IPS-11a (cell line): Measurements from ENCODE around the gene GBF1.
"Not testable (repeated sequence)": the region's sequence is repeated elsewhere in the genome, so short reads cannot be mapped to it uniquely, and the experiment has no call there.

Experiments
- H3K4me3 ChIP-seq: one replicate; pipeline ENCODE4 v1.5.1; 2013; ENCODE audit warnings: low read depth, low read length, control low read depth

GBF1 gene

DNA sequence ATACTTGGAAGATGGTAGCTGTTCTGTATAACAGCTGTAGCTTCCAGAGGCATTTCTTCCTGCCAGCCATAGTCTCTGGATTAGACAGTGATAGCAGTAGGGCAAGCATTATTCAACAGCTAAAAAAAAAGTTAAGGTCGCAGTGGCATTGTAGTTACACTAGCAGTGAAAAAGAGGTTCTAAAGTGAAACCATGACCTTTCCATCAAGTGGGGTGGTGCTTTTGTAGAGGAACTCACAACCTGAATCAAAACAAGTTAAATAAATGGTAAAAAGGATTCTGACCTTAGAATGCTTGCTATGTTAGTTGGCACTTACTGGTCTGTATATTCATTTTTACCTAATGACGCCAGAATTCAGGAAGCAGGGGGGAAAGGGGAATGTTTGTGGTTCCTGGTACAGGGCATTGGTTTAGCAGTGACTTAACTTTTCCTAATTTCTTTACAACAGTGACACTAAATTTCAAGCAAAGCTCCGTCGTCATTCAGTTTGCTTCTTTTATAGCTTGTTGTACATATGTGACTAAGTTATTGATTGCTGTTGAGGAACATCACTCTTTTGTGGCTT, 55.0 kb downstream of the GBF1 start:
- H3K4me3 ChIP-seq = no peak overlapping the region

- not testable (repeated sequence) for H3K4me3 ChIP-seq
These were observed 55.6 kb downstream of the GBF1 start for GRCh38 chr10:102300912-102301311.

DNA sequence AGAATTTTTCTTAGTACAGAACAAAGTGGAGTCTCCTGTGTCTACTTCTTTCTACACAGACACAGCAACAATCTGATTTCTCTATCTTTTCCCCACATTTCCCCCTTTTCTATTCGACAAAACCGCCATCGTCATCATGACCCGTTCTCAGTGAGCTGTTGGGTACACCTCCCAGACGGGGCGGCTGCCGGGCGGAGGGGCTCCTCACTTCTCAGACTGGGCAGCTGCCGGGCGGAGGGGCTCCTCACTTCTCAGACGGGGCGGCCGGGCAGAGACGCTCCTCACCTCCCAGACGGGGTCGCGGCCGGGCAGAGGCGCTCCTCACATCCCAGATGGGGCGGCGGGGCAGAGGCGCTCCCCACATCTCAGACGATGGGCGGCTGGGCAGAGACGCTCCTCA, 56.0 kb downstream of the GBF1 start:
- H3K4me3 ChIP-seq = not testable (repeated sequence)

GRCh38 chr10:102302611-102303010, 57.3 kb downstream of the GBF1 start:
- H3K4me3 ChIP-seq = no peak overlapping the region

DNA sequence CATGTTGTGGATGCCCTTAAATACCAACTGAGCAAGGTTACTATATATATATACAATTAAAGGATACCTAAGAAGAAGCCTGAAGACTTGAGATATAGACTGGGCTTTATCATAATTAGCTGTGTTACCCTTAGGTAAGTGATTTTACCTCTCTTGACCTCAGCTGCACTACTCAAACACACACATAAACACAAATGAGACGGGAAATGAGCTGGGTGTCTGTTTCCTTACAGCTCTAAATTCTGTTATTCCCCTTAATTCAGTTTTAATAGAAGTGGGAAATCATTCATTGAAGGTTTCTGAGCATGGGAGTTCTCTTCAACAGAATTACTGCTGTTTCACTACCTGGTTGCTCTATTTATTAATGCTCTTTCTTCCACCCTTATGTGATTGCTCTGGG, 60.7 kb downstream of the GBF1 start:
- H3K4me3 ChIP-seq = no peak overlapping the region

DNA sequence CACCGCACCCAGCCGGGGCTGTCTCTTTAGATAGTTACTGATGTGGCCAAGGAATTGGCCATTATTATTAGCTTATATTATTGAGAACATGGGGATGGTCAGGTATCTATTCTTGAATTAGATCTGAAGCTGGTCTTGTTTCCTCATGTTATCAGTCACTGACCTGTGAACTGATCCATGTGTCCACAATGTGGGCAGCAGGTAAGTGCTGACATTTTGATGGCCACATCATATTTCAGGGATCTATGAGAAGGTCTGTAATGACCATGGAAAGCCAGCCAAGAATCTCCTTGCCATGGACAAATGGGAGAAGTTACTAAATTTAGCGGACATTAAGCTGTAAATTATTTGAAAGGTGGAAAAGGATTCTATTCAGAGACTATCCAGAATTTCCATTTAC, 61.4 kb downstream of the GBF1 start:
- no peak overlapping the region for H3K4me3 ChIP-seq

GRCh38 chr10:102308318-102308717, 63.0 kb downstream of the GBF1 start:
- H3K4me3 ChIP-seq = not testable (repeated sequence)

GRCh38 chr10:102309236-102309635, 63.9 kb downstream of the GBF1 start:
- H3K4me3 ChIP-seq = no peak overlapping the region

- no peak overlapping the region for H3K4me3 ChIP-seq
These were observed 64.6 kb downstream of the GBF1 start for GRCh38 chr10:102309916-102310315.

GRCh38 chr10:102310361-102311024, 65.2 kb downstream of the GBF1 start:
- no peak overlapping the region for H3K4me3 ChIP-seq

DNA sequence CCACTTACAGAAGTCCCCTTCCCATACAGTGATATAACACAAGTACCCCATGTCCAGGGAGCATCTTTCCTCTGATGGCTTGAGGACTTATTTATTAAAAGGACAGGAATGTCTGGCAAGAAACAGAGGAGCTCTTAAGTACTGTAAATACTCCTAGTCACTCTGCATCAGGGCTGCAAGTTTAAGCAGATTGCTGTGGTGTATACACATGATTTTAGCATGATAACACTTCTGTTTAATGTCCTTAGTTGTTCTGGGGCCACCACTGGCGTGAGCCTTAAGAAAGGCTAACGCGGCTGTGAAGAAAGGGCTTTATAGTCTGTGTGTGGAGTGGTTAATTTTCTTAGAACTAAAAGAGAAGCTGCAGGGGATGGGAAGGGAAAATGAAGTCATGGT, 65.7 kb downstream of the GBF1 start:
- H3K4me3 ChIP-seq = no peak overlapping the region

DNA sequence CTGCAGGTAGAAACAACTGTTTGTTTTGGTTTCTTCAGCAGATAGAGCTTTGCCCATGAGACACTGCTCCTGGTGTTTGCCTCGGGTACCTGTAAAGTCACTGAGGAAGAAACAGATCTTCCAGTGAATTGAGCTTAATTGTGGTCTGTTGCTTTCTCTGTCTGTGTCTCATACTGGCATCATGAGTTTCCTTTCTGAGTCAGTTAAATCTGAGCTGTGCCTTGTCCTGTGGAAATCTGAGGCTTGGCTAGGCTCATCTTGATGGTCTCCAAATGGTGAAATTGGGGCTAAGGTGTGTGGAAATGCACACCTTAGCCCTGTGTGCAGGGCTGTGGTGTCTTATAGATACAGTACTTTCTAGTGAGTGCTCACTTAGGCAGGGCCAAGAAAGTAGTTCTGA, 67.4 kb downstream of the GBF1 start:
- H3K4me3 ChIP-seq = no peak overlapping the region

DNA sequence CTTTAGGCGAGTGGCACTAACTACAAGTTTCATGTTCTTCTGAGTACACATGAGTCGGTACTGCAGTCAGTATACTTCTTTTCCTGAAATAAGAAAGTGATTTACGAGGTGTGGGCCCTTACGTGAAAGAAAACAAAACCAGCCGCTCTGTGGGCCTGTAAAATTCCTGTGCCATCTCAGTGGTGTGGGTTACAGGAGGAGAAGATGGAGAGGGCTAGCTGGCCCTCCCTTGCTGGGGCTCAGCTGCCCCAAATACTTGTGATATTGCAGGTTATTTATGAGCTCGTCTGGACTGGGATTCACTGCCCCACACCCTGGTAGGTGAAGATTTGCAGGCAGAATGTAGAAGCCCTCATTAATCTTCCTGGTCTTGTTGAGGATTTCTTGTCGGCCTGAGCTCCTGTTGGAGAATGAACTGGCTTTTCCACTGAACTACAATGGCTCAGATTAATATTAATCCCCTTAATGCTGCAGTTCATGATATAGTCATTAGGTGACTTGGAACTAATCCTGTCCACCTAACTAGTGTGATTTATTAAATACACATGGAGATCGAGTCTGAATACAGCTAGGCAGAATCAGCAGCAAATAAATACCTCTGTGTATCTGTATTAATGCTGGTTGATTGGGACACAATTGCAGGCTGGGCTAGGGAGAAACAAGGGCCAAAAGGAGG, 68.0 kb downstream of the GBF1 start:
- no peak overlapping the region for H3K4me3 ChIP-seq

DNA sequence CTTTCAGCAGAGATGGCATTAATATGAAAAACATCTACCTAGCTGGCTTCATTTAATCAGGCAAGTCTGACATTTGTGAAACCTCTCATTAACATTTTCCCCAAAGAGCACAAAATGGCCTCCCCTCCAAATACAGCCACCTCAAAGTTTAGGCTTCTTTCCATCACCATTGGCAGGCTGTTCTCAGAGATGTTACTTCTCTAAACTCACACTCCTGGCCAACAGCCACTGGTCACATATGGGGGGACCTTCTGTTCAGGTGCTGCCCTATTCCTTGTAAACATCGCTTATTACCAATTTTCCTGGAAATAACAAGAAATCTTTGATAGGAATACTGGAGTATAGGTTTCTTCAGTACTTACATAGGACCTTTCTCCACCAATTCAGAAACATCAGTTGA, 69.5 kb downstream of the GBF1 start:
- no peak overlapping the region for H3K4me3 ChIP-seq

- no peak overlapping the region for H3K4me3 ChIP-seq
These were observed 71.1 kb downstream of the GBF1 start for GRCh38 chr10:102316421-102316820.

GRCh38 chr10:102322914-102323313, 77.6 kb downstream of the GBF1 start:
- no peak overlapping the region for H3K4me3 ChIP-seq

DNA sequence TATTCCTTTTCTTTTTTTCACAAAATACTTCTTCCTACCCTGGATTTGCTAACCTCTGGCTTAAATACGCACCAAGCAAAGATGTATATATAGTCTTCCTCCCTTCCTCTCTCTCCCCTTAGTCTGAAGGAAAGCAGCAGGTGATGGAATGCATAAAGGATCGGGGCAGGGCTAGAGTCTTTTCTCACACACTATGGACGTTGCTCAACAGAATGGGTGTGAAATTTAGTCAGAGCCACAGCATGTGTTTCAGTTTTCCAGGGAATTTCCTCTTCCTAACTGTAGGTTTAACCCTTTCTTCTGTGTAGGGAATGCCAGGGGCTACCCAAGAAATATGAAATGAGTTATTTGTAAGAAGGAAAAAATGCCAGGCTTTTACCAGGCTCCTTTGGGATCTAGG, 78.7 kb downstream of the GBF1 start:
- H3K4me3 ChIP-seq = no peak overlapping the region

DNA sequence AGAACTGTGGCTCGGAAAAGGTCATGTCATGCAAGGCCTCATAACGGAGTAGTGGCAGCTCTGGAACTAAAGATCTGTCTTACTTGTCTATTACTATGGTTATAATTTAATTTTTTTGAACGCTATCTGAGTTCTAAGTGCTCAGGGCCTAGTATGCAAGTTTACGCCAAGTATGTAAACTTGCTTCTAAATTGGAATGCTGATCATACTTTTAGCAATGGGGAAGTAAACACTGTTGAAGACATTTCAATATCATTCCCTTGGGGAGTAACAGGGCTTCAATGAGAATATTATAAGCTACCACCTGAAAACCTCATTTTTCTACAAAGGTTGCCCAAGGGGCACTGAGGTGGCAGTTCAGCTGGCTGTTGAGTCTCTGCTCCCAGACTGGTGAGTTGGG, 80.7 kb downstream of the GBF1 start:
- H3K4me3 ChIP-seq = no peak overlapping the region

- H3K4me3 ChIP-seq = no peak overlapping the region
These were observed 81.7 kb downstream of the GBF1 start for GRCh38 chr10:102327002-102327401.

DNA sequence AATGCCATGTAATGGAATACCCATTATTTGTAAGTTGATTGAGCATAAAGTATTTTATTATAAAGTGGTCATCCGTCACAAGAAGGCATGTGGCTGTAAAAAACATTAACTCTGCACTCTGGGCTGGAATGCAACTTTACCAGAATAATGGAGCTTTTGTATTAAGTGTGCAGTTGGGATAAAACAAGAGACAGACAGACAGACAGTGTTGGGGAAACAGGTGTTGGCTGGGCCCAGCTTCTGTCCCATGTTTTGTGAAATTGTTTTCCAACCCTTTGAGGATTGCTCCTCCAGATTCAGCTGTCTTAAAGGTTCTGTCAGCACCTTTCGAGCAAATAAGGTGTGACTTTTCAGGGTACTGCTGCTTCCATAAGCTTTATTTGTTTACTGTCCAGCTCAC, 82.3 kb downstream of the GBF1 start:
- no peak overlapping the region for H3K4me3 ChIP-seq

- H3K4me3 ChIP-seq = no peak overlapping the region
These were observed 87.4 kb downstream of the GBF1 start for GRCh38 chr10:102332772-102333171.

DNA sequence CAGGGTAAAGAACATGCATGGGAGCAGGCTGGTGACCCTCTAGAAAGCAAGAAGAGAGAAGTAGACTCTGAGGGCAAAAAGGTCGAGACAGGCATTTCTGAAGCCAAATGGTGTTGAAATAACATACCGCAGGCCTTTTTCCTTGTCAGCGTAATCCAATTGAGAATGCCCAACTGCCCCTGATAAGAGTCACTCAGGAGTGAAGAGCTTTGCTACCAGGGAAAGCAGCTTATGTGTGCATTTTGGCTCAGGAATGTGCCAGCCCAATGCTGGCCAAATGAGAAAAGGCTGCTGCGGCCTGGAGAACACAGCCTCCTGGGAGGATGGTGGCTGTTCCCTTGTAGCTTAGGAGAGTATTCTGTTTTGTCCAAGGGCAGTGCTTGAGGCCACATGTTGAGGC, 88.8 kb downstream of the GBF1 start:
- H3K4me3 ChIP-seq = no peak overlapping the region

DNA sequence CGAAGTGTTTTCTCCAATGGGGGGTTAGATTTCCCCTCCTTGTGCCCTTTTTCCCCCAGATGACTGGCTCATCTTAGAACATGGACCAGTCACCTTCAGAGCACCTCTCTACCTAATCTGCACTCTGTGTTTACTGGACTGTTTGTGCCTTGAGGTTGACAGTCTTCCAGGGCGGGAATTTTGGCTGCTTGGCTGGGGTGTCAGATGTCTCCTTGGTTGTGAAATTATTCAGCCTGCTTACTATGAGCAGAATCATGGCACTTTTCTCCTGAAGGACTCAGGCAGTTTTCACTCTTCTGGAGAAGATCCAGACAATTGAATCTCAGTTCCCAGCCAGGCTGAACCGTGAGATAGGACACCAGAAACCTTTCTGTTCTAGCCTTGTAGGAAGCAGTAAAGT, 89.9 kb downstream of the GBF1 start:
- no peak overlapping the region for H3K4me3 ChIP-seq
